ENCODE data around the gene ZNF638.

ZNF638 gene

DNA sequence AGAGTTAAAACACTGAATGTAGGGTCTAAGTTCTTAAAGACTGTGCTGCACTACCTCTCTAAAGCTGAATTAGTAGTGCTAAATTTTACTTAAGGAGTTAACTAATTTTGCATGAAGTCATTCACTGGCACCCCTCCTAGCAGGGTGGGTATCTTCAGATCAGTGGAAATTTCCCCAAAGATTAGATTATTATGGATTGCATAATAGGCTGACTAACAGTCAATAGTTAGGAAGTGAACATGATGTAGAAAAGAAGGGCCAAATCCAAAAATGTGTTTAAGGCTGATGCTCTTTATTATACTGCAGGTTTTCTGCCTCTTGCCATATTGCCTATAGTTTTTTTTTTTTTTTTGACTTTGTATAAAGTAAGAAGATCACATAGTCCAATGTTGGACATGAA is 5.2 kb downstream of the ZNF638 start:
- DNase-seq (ENCODE audit: low spot score) = no peak

DNA sequence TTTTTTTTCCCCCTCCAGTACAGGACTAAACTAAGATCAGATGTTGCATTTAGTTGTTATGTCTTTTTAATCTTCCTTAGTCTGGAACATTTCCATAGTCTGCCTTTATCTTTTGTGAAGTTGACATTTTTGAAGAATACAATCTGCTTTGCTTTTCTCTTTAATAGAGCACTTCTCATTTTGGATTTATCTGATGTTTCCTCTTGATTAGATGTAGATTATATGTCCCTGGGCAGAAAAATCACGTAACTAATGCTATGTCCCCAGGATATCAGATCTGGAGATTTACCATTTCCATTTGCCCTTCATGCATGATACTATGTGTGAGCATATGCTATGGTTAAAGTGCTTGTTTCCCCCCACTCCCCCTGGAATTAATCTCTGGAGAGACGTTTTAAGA is 6.2 kb downstream of the ZNF638 start:
- no peak for DNase-seq (ENCODE audit: low spot score)

DNA sequence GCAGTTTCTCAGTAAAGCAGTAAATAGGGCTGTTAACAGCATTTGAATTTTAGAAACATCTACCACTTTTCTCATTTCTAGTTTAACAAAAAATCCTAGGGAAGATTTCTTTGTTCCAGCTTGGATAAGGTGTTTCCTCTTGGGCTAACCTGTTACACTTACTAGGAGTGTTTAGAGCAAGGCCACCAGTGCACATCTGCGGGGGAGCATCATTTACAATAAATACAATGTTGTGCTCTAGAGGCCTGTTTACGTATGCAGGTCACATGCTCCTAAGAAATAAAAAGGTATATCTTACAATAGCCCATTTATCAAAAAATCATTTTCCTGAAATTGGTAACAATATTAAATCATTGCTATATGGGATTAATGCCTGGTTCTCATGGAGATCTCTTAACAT is 8.1 kb downstream of the ZNF638 start:
- DNase-seq (ENCODE audit: low spot score) = no peak

DNA sequence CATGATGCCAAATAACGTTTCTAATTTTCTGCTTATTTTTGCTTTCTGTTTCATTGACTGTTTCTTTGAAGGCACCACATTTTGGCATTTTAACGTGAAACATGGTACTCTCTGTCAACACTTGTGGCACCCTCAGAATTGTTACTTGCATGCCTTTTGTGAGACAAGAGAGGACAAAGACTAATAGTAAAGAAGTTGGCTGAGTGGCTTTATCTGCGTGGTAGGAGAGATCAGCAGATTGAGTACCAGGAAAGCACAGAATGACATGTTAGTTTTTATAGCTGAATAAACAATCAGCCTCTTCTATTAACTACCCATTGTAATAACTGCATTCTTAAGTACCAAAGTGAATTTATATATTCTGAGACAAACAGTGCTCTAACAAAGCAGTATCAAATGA is 8.6 kb downstream of the ZNF638 start:
- no peak for DNase-seq (ENCODE audit: low spot score)

DNA sequence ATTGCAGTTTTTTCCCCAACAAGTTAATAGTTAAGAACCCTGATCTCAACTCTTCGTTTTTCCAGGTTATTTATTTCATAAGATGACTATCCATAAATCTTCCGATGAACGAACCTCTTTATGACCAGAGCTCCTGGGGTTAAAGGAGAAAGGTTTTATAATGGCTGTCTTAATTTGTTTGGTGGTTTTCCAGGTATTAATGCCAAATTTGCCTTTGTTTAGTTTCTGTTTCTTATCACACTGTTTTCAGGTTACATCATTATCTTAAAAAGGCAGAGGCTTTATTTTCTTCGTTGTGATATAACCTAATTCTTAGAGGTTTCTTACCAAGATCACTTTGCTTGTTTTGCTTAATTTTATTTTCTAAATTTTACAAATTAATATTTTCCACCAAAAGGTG is 10.1 kb downstream of the ZNF638 start:
- DNase-seq (ENCODE audit: low spot score) = no peak

DNA sequence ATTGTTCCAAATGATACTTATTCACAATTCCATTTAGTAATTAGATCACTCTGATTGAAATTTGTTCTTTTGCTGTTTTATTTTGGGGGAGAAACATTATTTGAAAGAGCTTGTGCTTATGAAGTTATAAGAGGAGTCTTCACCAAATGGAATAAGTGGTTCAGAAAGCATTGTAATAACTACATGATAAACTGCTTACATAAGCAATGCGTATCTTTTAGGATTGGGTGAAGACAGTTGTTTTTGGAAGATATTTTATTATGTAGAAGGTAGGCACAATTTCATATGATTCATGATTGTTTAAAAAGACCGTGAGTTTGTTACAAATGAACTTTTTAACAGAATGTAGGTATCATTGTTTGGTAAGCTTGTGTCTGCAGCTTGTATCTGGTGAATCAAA is 14.5 kb downstream of the ZNF638 start:
- no peak for DNase-seq (ENCODE audit: low spot score)

DNA sequence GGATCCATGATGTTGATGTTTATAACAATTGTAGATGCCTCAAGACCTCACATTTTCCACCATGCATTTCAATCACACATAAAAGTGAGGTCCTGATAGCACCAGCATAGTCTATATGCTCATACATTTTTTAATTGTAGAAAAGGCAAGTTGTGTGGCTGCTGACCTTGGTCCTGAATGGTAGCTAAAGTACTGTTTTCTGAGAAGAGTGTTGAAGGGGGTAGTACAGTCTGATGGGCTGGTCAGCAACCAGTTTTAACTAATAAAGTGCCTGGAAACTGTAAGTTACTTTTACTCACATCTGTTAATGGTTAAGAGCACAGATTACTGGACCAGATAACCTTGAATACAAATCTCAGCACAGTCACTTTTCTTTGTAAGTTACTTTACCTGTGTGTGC is 15.9 kb downstream of the ZNF638 start:
- DNase-seq (ENCODE audit: low spot score) = peak; percentile 36

DNA sequence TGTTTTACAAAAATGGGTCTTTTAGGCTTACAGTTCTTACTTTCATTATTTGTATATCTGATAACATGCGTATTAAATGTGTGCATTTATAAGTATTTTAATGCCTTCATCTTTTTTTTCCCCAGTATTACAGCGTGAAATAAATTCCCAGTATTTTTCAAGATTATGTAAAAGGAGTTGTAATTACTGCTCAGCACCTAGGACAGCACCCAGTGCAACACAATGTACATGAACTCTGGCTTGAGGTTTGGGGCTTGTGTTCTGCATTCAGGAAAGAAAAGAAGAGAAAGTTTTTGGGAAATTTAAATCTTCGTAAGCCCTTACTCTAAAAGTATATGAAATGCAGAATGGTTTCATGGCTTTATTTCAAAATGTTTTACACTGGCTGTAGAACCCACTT is 16.7 kb downstream of the ZNF638 start:
- peak; percentile 41 for DNase-seq (ENCODE audit: low spot score)

DNA sequence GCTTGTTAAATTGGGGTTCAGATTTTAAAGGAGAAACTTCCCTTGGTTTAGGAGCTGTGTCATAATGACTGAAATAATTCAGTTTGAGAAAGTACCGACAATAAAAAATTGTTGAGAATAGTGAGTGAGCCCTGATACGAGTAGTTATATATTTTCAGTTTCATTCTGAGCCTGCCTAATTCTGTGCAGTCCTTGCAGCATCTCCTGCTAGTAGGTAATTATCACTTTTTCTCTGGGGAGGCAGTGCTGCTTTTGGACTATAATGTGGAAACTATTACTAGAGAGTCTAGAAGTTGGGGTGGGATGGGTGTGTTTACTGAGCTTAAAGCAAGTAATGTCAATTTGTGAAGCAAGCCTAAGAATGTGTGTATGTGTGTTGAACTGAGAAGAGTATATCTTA is 21.7 kb downstream of the ZNF638 start:
- no peak for DNase-seq (ENCODE audit: low spot score)

DNA sequence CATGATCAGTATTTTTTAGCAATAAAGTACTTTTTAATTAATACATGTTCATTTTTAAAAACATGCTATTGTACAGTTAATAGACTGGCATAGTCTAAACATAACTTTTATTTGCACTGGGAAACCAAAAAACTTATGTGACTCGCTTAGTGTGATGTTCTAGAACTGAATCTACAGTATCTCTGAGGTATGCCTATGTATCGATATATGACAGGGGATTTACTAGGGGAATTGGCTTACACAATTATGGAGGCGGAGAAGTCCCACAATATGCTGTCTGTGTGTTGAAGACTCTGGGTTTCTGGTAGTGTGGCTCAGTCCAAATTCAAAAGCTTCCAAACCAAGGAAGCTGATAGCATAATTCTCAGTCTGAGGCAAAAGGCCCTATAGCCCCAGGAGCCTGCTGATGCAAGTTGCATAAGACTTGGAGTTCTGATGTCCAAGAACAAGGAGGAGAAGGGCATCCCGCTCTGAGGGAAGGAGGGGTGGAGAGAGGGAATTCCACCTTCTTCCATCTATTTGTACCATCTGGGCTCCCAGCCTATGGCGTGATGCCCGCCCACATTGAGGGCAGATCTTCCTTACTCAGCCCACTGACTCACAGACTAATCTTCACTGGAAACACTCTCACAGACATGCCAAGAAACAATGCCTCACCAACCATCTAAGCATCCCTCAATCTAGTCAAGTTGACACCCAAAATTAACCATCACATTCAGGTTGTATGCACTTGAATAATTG is 27.5 kb downstream of the ZNF638 start:
- DNase-seq (ENCODE audit: low spot score) = no peak

DNA sequence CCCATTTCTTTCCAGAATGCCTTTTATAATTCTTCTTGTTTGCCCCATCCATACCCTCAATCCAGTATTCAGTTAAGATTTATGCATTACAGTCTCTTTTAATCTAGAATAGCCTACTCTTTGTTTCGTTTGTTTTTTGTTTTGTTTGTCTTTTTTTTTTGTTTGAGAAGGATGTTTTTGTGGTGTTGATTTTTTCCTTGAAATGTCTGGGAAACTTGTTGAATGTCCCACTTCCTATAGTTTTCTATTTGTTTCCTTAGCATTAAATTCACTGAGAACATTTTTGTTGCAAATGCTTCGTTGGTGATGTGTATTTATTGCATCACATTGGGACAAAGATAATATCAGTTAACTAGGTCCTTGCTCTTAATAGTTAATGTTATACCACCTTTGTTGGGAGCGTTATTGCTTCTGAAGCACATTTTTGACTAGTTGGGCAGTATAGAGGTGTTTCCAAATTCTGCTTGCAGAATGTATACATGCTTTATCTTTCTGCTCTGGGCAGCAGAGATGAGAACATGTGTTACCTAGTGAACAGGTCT is 28.9 kb downstream of the ZNF638 start:
- DNase-seq (ENCODE audit: low spot score) = no peak

DNA sequence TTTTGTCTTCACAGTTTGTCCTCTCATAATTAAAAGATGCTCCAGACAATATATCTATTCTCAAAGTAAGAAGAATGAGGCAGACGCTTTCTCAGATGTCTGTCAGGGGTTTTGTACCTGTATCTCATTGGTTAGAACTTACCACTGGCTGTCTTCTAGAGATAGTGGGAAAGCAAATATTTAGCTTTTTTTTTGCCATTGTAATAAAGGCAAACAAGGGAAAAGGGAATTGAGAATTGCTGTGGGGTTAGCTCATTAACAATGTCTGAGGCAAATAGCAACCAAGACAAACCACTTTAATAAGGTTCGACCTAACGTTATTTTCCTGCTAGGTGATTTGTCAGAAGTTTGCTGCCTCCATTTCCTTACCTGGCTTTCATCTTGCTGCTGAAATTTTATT is 30.0 kb downstream of the ZNF638 start:
- no peak for DNase-seq (ENCODE audit: low spot score)

DNA sequence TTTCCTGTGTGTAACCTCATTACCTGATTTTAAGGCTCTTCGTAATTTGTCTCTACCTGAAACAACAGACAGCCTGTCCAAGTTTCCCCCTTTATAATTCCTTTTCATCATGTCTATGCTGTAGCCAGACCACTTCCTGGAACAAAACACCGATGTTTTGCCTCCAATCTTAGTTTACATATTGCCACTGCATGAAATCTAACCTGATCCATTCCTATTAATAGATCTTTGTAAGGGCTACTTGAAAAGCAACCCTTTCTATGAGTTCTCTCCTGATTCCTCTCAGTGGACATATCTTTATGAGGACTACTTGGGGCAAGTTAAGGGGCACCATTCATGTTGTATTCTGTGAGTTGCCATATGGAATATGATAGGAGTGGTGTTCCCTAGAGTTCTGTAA is 30.9 kb downstream of the ZNF638 start:
- no peak for DNase-seq (ENCODE audit: low spot score)

DNA sequence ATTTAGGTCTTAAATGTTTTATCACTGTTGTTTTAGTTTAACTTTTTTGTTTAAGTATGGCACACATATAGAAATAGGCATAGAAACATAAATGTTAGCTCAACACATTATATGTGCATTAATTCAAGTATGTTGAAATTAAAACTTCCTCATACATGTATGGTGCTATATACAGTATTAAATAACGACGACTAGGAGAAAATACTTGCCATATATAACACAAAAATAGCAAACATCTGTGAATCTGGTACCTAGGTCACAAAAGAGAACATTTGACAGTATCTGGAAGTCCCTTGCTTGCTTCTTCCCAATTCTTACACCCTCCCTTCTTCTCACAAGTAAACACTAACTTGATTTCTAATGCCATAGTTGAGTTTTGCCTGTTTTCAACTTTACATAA is 38.4 kb downstream of the ZNF638 start:
- no peak for DNase-seq (ENCODE audit: low spot score)

DNA sequence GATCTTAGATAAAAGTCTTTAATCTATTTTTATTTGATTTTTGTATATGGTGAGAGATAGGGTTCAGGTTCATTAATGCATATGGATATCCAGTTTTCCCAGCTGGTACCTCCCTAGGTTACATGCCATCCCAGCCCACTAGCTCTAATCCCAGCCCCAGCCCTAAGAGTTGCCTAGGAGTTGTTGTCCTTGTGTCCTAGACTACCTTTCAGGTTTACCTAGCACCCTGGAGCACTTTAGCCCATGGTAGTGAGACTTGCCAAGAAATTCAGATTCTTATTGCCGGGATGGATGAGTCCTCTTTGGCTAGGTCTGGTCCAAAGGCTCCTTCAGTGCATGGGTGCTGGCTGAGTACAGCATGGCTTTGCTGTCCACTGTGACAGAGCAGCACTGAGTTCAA is 40.5 kb downstream of the ZNF638 start:
- no peak for DNase-seq (ENCODE audit: low spot score)

DNA sequence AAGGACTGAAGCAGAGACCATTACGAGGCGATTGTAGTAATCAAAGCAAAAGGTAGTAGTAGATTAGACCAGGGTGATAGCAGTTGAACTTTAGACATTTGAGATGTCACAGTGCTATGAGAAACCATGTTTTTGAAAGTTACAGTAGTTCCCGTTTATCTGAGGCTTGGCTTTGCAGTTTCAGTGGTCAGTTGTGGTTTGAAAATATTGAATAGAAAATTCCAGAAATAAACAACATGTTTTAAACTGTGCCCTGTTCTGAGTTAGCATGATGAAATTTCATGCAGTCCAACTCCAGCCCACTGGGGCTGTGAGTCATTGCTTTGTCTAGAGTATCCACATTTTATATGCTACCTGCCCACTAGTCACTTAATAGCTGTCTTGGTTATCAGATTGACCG is 47.5 kb downstream of the ZNF638 start:
- DNase-seq (ENCODE audit: low spot score) = no peak

DNA sequence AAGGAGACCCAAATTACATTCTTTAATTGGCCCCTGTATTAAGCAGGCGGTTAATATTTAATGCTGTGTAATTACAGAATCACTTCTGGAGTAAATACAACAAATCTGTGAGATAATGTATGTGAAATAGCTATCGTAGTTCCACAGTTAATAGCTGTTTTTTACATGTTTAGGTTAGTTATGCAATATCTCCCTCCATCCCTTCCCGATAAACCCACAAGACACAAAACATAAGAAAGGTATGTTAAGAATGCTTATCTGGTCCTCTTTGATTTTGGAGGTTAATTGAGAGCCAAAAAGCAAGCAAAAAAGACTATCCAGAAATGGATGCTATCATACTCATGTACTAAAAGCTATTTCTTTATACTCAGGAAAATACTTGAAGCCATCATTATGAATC is 49.1 kb downstream of the ZNF638 start:
- DNase-seq (ENCODE audit: low spot score) = no peak

DNA sequence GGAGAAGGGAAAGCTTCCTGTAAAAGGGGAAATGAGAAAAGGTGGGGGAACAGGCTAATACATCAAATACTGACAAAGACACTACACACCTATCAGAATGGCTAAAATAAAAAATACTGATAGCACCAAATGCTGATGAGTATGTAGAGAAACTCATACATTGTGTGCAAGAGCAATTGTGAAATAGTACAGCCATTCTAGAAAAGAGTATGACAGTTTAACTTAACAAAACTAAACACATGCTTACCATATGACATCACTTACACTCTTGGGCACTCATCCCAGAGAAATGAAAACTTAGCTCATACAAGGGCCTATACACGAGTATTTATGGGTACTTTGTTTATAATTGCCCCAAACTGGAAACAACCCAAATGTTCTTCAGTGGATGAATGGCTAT is 53.4 kb downstream of the ZNF638 start:
- DNase-seq (ENCODE audit: low spot score) = no peak

DNA sequence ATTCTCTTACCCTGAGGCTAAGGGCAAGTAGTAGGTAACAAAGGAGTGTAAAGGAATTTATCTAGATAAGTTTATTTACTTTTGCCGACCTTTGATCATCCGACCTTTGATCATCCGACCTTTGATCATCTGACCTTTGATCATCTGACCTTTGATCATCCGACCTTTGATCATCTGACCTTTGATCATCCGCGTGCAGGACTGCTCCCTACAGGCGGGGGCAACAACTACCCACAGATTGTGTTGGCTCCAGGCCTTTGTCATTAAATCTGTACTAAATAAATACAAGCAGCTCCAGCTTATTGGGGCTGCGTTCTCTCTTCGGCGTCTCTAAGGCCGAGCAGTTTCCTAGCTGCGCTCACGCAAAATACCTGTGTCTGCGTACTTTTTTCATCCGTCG is 56.6 kb downstream of the ZNF638 start:
- no peak for DNase-seq (ENCODE audit: low spot score)

DNA sequence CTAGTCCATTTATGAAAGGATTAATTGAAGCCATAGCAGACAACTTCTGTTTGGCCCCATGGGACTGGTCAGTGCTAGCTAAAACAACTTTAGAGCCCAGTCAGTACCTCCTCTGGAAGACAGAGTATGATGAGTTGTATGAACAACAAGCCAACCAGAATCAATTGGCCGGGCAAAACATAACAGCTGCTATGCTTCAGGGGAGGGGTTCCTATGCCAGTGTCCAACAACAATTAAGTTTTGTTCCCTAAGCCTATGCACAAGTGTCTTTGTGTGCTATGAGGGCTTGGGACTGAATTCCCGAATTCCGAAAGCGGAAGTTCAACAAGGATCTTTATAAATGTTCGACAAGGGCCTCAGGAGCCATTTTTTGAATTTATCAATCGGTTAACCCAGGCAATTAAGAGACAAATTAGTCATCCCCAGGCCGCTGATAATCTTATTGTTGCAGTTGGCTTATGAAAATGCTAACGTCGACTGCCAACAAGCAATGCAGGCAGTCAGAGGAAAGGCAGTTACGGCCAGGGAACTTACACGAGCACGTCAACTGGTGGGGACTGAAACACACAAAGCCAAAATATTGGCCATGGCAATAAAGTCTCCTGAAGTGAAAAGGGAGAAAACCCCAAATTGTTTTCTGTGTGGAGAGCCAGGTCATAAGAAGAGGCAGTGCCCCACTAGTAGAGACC is 57.9 kb downstream of the ZNF638 start:
- no peak for DNase-seq (ENCODE audit: low spot score)

DNA sequence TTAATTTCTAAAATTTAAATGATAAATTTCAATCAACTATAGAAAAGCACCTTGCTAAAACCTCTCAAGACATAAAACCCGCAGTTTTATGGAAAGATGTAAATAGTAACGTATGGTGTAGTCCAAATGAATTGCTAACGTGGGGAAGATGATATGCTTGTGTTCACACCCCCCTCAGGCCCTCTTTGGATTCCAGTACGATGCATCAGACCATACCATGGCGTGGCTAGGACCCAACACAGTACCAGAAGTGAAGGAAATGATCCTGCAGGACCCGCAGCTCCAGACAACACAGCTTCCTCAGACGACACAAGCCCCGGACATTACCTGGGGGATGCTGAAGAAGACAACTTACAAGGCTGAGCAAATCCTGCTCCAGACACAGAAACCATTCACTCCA is 61.6 kb downstream of the ZNF638 start:
- DNase-seq (ENCODE audit: low spot score) = no peak

DNA sequence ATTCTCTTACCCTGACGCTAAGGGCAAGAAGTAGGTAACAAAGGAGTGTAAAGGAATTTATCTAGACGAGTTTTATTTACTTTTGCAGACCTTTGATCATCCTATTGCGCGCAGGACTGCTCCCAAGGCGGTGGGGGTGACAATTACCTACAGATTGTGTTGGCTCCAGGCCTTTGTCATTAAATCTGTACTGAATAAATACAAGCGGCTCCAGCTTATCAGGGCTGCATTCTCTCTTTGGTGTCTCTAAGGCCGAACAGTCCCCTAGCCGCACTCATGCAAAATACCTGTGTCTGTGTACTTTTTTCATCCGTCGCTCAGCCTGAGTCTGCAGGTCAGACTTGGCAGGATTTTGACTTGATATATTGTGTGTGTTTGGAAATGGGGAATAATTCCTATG is 63.9 kb downstream of the ZNF638 start:
- DNase-seq (ENCODE audit: low spot score) = no peak

DNA sequence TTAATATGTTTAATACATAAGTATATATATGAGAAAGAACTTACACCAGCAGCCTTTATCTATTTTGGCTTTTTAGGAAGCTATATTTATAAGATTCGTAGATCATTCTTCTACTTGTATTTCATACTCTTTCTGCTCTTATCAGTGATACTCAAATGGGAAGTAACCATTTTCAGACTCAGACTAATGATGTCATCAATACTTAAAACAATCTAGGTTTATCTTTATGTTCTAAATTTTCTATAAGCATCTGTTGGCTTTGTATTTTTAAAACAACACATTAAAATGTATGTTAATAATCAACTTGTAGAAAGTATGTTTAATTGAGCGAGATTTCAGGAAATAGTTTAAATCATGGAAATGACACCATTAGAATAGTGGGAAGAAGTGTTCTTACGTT is 70.8 kb downstream of the ZNF638 start:
- no peak for DNase-seq (ENCODE audit: low spot score)

DNA sequence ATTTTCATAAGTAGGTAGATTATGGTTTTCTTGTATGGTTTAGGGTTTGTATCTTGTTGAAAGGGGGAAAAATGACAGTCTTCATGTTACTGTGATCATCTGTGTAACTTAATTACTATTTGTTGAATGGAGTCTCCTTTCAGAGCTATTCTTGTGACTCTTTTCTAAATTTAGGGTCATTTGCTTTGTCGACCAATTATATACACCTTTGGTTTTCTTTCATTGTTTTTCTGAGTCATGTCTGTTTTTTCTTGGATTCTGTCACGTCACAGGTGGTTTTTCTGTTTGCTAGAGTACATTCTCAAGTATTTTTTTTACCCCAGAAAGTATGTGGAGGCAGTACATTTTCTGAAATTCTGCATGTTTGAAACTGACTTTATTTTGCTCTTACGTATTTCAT is 78.0 kb downstream of the ZNF638 start:
- DNase-seq (ENCODE audit: low spot score) = no peak
